ENCODE results near the gene ATP2B3.

Gene ATP2B3

GRCh38 chrX:153515435-153515834 lies 2.0 kb upstream of the ATP2B3 start:
- Histone ChIP-seq H3K4me3 (ENCODE audit: low read length) (no peak overlapping the region), H3K27me3 (ENCODE audit: control insufficient read depth, insufficient read depth, low read length) (peaks cover 6% of the 10 kb centered on the region), H3K36me3 (ENCODE audit: control insufficient read depth, insufficient read depth, low read length) (no peaks in the 10 kb centered on the region), H3K9me3 (ENCODE audit: control insufficient read depth, low read length) (no peaks in the 10 kb centered on the region), H3K4me1 (ENCODE audit: control insufficient read depth, insufficient read depth, low read length) (peaks cover under 1% of the 10 kb centered on the region), H3K9ac (ENCODE audit: low read length) (no peak overlapping the region)

- Histone ChIP-seq H3K9ac (ENCODE audit: low read length) (no peak overlapping the region), H3K27me3 (ENCODE audit: control insufficient read depth, insufficient read depth, low read length) (peaks cover 6% of the 10 kb centered on the region)
Observed at GRCh38 chrX:153516073-153516472, 1.4 kb upstream of the ATP2B3 start.

DNA sequence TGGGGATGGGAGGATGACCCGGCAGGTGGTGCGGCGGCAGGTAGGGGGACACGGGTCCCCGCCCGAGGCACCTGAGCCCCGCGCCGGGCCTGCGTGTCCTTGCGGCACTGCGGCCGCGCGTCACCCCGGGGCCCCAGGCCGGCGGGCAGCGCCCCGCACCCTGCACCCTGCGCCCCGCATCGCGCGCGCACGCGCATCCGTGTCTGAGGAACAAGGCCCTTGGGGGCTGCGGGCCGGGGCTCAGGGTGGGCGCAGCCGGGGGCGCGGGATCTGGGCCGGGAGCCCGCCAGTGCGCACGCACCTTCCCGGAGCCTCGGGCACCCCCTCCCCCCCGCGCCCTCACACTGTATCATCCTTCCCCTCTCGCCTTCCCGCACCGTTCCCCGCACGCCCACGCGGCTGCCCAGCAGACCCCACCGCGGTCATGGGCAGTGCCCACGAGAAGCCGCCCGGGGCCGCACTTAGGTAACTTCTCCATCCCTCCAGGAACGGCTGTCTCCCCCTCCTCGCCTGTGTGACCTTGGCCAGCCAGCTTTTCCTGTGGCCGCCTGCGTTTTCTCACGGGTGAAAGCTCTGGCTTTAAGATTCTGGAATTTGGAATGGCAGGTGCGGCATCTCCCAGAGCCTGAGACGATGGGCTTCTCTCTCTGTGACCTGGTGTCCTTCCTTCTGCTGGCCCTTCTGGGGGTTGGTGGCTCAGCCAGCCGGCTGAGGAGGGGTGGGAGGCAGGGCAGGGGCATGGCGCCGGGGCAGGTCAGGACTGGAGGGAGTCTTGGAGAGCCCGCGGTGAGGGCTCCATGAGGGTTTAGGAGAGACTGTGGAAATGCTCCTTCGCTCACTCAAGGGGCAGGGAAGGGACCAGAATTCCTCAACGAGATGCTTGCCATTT lies 748 bp downstream of the ATP2B3 start:
- H3K4me1 ChIP-seq (ENCODE audit: control insufficient read depth, insufficient read depth, low read length): peaks cover 12% of the 10 kb centered on the region
- H3K9me3 ChIP-seq (ENCODE audit: control insufficient read depth, low read length): no peaks in the 10 kb centered on the region
- no peak overlapping the region for H3K9ac ChIP-seq (ENCODE audit: low read length)
- peaks cover 6% of the 10 kb centered on the region for H3K27me3 ChIP-seq (ENCODE audit: control insufficient read depth, insufficient read depth, low read length)
- no peak overlapping the region for H3K4me3 ChIP-seq (ENCODE audit: low read length)
- H3K36me3 ChIP-seq (ENCODE audit: control insufficient read depth, insufficient read depth, low read length): no peaks in the 10 kb centered on the region

More at GRCh38 chrX:153516073-153516472, 1.4 kb upstream of the ATP2B3 start:
- H3K36me3 ChIP-seq (ENCODE audit: control insufficient read depth, insufficient read depth, low read length): no peaks in the 10 kb centered on the region
- H3K9me3 ChIP-seq (ENCODE audit: control insufficient read depth, low read length): no peaks in the 10 kb centered on the region
- peaks cover 7% of the 10 kb centered on the region for H3K4me1 ChIP-seq (ENCODE audit: control insufficient read depth, insufficient read depth, low read length)
- no peak overlapping the region for H3K4me3 ChIP-seq (ENCODE audit: low read length)

GRCh38 chrX:153519569-153520286 lies 2.3 kb downstream of the ATP2B3 start:
- H3K9ac ChIP-seq (ENCODE audit: low read length): no peak overlapping the region
- no peak overlapping the region for H3K4me3 ChIP-seq (ENCODE audit: low read length)
- H3K27me3 ChIP-seq (ENCODE audit: control insufficient read depth, insufficient read depth, low read length): peaks cover 6% of the 10 kb centered on the region
- H3K9me3 ChIP-seq (ENCODE audit: control insufficient read depth, low read length): no peaks in the 10 kb centered on the region
- H3K4me1 ChIP-seq (ENCODE audit: control insufficient read depth, insufficient read depth, low read length): peaks cover 12% of the 10 kb centered on the region
- no peaks in the 10 kb centered on the region for H3K36me3 ChIP-seq (ENCODE audit: control insufficient read depth, insufficient read depth, low read length)

- Histone ChIP-seq H3K4me1 (ENCODE audit: control insufficient read depth, insufficient read depth, low read length) (peaks cover 12% of the 10 kb centered on the region), H3K9ac (ENCODE audit: low read length) (no peak overlapping the region), H3K4me3 (ENCODE audit: low read length) (no peak overlapping the region), H3K36me3 (ENCODE audit: control insufficient read depth, insufficient read depth, low read length) (no peaks in the 10 kb centered on the region), H3K9me3 (ENCODE audit: control insufficient read depth, low read length) (no peaks in the 10 kb centered on the region), H3K27me3 (ENCODE audit: control insufficient read depth, insufficient read depth, low read length) (peaks cover 6% of the 10 kb centered on the region)
Observed at GRCh38 chrX:153520287-153520917, 3.0 kb downstream of the ATP2B3 start.

DNA sequence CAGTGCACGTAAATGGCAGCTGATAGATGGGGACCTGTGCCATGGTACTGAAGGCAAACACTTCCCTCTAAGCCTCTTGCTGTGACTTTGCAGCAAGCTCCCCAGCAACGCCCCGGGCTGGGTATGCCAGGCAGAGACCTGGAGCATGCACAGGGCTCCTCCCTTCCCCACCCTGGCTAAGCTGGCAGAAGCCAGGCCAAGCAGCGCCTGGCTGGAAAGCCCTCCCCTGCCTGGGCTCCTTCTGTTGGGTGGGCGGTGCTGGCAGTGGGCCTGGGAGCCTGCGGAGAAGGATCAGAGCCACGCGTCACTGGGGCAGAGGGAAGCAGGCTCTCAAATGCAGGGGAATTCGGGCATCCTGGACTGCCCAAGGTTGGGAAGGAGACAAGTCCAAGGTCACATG lies 3.6 kb downstream of the ATP2B3 start:
- Histone ChIP-seq H3K9ac (ENCODE audit: low read length) (no peak overlapping the region), H3K36me3 (ENCODE audit: control insufficient read depth, insufficient read depth, low read length) (no peaks in the 10 kb centered on the region), H3K9me3 (ENCODE audit: control insufficient read depth, low read length) (no peaks in the 10 kb centered on the region), H3K27me3 (ENCODE audit: control insufficient read depth, insufficient read depth, low read length) (peaks cover 6% of the 10 kb centered on the region), H3K4me3 (ENCODE audit: low read length) (no peak overlapping the region), H3K4me1 (ENCODE audit: control insufficient read depth, insufficient read depth, low read length) (peaks cover 12% of the 10 kb centered on the region)

GRCh38 chrX:153522259-153522658 lies 4.8 kb downstream of the ATP2B3 start:
- peaks cover 6% of the 10 kb centered on the region for H3K27me3 ChIP-seq (ENCODE audit: control insufficient read depth, insufficient read depth, low read length)
- H3K4me3 ChIP-seq (ENCODE audit: low read length): no peak overlapping the region

DNA sequence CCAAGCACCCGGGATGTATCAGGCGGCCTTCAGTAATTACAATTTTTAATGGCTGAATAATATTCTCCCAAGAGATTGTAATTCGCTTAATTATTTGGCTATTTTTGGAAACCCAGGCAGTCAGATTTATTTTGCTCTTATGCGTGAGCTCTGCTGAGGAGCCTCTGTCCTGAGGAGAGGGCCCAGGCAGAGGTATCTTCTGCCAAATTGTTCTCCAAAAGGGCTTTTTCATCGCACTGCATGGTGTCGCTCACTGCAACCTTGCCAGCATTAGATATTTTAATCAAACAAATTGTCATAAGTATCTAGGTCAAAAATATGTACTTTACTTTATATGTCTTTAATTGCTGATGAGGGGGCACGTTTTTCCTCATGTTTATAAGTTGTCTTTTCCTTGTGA lies 5.8 kb downstream of the ATP2B3 start:
- Histone ChIP-seq H3K4me1 (ENCODE audit: control insufficient read depth, insufficient read depth, low read length) (peaks cover 12% of the 10 kb centered on the region), H3K9ac (ENCODE audit: low read length) (no peak overlapping the region), H3K9me3 (ENCODE audit: control insufficient read depth, low read length) (no peaks in the 10 kb centered on the region), H3K4me3 (ENCODE audit: low read length) (no peak overlapping the region), H3K27me3 (ENCODE audit: control insufficient read depth, insufficient read depth, low read length) (peaks cover 6% of the 10 kb centered on the region), H3K36me3 (ENCODE audit: control insufficient read depth, insufficient read depth, low read length) (no peaks in the 10 kb centered on the region)

More at GRCh38 chrX:153522259-153522658, 4.8 kb downstream of the ATP2B3 start:
- Histone ChIP-seq H3K9me3 (ENCODE audit: control insufficient read depth, low read length) (no peaks in the 10 kb centered on the region), H3K36me3 (ENCODE audit: control insufficient read depth, insufficient read depth, low read length) (no peaks in the 10 kb centered on the region), H3K4me1 (ENCODE audit: control insufficient read depth, insufficient read depth, low read length) (peaks cover 12% of the 10 kb centered on the region), H3K9ac (ENCODE audit: low read length) (no peak overlapping the region)

DNA sequence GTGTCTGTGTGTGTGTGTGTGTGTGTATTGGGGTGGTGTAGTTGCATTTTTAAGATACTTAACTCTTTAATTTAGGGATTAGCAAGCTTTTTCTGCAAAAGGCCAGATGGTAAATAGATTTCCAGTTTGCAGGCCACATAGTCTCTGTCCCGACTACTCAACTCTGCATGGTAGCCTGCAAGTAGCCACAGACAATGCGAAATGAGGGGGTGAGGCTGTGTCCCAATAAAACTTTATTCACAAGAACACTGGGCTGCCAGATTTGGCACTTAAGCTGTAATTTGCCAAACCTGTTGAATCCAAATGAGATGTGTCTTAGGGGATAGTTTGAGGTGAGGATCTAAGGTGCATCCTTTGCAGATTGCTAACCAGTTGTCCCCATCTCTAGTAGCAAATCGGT lies 6.8 kb downstream of the ATP2B3 start:
- peaks cover under 1% of the 10 kb centered on the region for H3K27me3 ChIP-seq (ENCODE audit: control insufficient read depth, insufficient read depth, low read length)
- no peaks in the 10 kb centered on the region for H3K9me3 ChIP-seq (ENCODE audit: control insufficient read depth, low read length)
- no peaks in the 10 kb centered on the region for H3K36me3 ChIP-seq (ENCODE audit: control insufficient read depth, insufficient read depth, low read length)
- H3K4me3 ChIP-seq (ENCODE audit: low read length): no peak overlapping the region
- peaks cover 12% of the 10 kb centered on the region for H3K4me1 ChIP-seq (ENCODE audit: control insufficient read depth, insufficient read depth, low read length)
- H3K9ac ChIP-seq (ENCODE audit: low read length): no peak overlapping the region

DNA sequence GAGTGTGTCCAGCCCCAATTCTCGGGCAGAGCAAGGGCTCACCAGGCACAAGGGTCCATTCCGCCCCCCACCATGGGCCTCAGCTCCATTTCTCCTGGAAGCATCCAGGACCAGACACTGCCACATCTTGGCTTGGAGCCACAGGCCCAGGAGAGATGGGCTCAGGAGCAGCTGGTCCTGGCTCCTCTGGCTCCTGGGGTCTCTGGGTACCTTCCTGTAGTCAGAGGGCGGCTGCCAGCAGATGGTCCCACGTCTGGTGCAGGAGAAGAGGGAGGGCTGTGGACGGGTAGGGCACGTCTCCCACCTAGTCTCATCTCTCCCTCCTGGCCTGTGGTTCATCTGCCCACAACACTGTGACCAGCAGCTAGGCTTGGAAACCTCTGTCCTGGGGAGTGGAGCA lies 8.0 kb downstream of the ATP2B3 start:
- Histone ChIP-seq H3K4me1 (ENCODE audit: control insufficient read depth, insufficient read depth, low read length) (peaks cover 11% of the 10 kb centered on the region), H3K36me3 (ENCODE audit: control insufficient read depth, insufficient read depth, low read length) (no peaks in the 10 kb centered on the region), H3K4me3 (ENCODE audit: low read length) (no peak overlapping the region), H3K27me3 (ENCODE audit: control insufficient read depth, insufficient read depth, low read length) (no peaks in the 10 kb centered on the region), H3K9ac (ENCODE audit: low read length) (no peak overlapping the region), H3K9me3 (ENCODE audit: control insufficient read depth, low read length) (no peaks in the 10 kb centered on the region)

DNA sequence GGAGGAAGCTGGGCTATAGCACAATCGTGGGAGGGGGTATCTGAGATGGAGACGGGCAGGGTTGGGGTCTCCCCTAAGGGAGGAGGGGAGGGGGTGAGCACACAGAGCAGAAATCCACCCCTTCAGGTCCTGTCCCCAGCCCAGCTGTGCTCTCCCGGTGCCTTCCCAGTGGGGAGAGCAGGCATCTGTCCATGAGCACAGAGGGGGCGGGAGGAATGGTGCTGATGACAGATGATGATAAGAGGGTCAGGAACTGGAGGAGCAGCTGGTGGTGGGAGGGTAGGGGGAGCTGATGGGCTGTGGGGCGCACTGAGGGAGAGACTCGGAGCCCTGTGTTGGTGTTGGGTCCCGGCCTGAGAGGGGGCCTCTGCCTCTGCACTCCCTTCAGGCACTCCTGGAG lies 8.6 kb downstream of the ATP2B3 start:
- peaks cover 5% of the 10 kb centered on the region for H3K4me1 ChIP-seq (ENCODE audit: control insufficient read depth, insufficient read depth, low read length)
- no peaks in the 10 kb centered on the region for H3K9me3 ChIP-seq (ENCODE audit: control insufficient read depth, low read length)
- H3K9ac ChIP-seq (ENCODE audit: low read length): no peak overlapping the region
- H3K4me3 ChIP-seq (ENCODE audit: low read length): no peak overlapping the region
- no peaks in the 10 kb centered on the region for H3K27me3 ChIP-seq (ENCODE audit: control insufficient read depth, insufficient read depth, low read length)
- H3K36me3 ChIP-seq (ENCODE audit: control insufficient read depth, insufficient read depth, low read length): no peaks in the 10 kb centered on the region

DNA sequence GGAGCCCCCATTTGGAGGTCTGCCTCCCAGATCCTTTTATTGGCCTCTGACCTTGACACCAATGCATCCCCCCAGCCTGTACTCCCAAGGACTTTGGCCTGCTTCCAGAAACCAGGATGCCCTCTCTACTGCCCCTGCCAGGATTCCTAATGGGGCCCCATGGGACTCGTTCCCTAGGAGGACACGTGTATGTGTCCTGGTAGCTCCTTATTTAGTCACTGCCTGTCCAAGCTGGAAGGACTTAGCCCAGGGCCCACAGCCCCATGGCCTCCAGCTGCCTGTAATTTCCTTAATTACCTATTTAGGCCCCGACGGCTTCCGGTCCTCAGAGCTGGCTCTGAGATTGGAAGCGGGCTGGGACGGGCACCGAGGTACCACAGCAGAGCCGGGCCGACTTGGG lies 9.4 kb downstream of the ATP2B3 start:
- no peaks in the 10 kb centered on the region for H3K36me3 ChIP-seq (ENCODE audit: control insufficient read depth, insufficient read depth, low read length)
- H3K4me1 ChIP-seq (ENCODE audit: control insufficient read depth, insufficient read depth, low read length): no peaks in the 10 kb centered on the region
- H3K27me3 ChIP-seq (ENCODE audit: control insufficient read depth, insufficient read depth, low read length): no peaks in the 10 kb centered on the region
- H3K9me3 ChIP-seq (ENCODE audit: control insufficient read depth, low read length): no peaks in the 10 kb centered on the region
- no peak overlapping the region for H3K9ac ChIP-seq (ENCODE audit: low read length)
- H3K4me3 ChIP-seq (ENCODE audit: low read length): no peak overlapping the region

All from mucosa of stomach (tissue), 1 donor.